ENCODE measurements around the gene ERCC6L2. TPM values are rescaled to one million over a fixed set of nuclear protein-coding genes. Genes with fewer than 3 reads are reported as not detected.

Gene ERCC6L2
- polyA plus RNA-seq, 6 donors from 2014 or later, result 19.5 to 40.7 (median 26.8) TPM

GRCh38 chr9:95980262-95981125 is 105.0 kb downstream of the ERCC6L2 start:
- no peak for DNase-seq
- H3K27ac Mint-ChIP-seq, result no peak overlapping the region
- H3K9me3 Mint-ChIP-seq, result no peaks in the 10 kb centered on the region
- no peak for ATAC-seq (ENCODE audit: low read depth in 2 of 2)
- no peak overlapping the region for H3K4me3 Mint-ChIP-seq
- no peaks in the 10 kb centered on the region for H3K4me1 Mint-ChIP-seq
- H3K36me3 Mint-ChIP-seq, result peaks cover 13 to 46% of the 10 kb centered on the region in 2 donors
- H3K27me3 Mint-ChIP-seq, result no peaks in the 10 kb centered on the region

GRCh38 chr9:95981761-95982390 is 106.4 kb downstream of the ERCC6L2 start:
- Mint-ChIP-seq H3K9me3 (peaks cover 0 to 4% (median 0%) of the 10 kb centered on the region in 7 donors), H3K4me1 (no peaks in the 10 kb centered on the region), H3K36me3 (peaks cover 16 to 56% of the 10 kb centered on the region in 2 donors), H3K27me3 (no peaks in the 10 kb centered on the region), H3K4me3 (no peak overlapping the region), H3K27ac (peak overlapping the region in 2 of 6 donors; percentile 22 to 38)
- ATAC-seq (ENCODE audit: low read depth in 2 of 2), result no peak
- DNase-seq, result no peak

- H3K27me3 Mint-ChIP-seq, result no peaks in the 10 kb centered on the region
- DNase-seq, result no peak
- ATAC-seq (ENCODE audit: low read depth in 2 of 2), result no peak
- peaks cover 0 to 9% (median 2%) of the 10 kb centered on the region in 7 donors for H3K9me3 Mint-ChIP-seq
- H3K36me3 Mint-ChIP-seq, result peaks cover 27 to 44% of the 10 kb centered on the region in 2 donors
- no peak overlapping the region for H3K4me3 Mint-ChIP-seq
- no peaks in the 10 kb centered on the region for H3K4me1 Mint-ChIP-seq
- no peak overlapping the region for H3K27ac Mint-ChIP-seq
Observed at GRCh38 chr9:95985440-95986055, 110.1 kb downstream of the ERCC6L2 start.

GRCh38 chr9:95989297-95989696 is 113.8 kb downstream of the ERCC6L2 start:
- Mint-ChIP-seq H3K4me3 (no peak overlapping the region), H3K27me3 (no peaks in the 10 kb centered on the region), H3K27ac (no peak overlapping the region), H3K9me3 (peaks cover 0 to 9% (median 2%) of the 10 kb centered on the region in 7 donors), H3K4me1 (no peaks in the 10 kb centered on the region), H3K36me3 (peaks cover 27 to 33% of the 10 kb centered on the region in 2 donors)
- no peak for ATAC-seq (ENCODE audit: low read depth in 2 of 2)
- no peak for DNase-seq

GRCh38 chr9:95991326-95991725 is 115.8 kb downstream of the ERCC6L2 start:
- no peak overlapping the region for H3K4me3 Mint-ChIP-seq
- H3K36me3 Mint-ChIP-seq, result peaks cover 20 to 29% of the 10 kb centered on the region in 2 donors
- H3K27ac Mint-ChIP-seq, result no peak overlapping the region
- no peak for DNase-seq
- ATAC-seq (ENCODE audit: low read depth in 2 of 2), result no peak
- peaks cover 0 to 9% (median 2%) of the 10 kb centered on the region in 7 donors for H3K9me3 Mint-ChIP-seq
- H3K4me1 Mint-ChIP-seq, result no peaks in the 10 kb centered on the region
- H3K27me3 Mint-ChIP-seq, result no peaks in the 10 kb centered on the region

GRCh38 chr9:95992536-95992935 is 117.0 kb downstream of the ERCC6L2 start:
- peaks cover 19% of the 10 kb centered on the region in 2 donors for H3K36me3 Mint-ChIP-seq
- no peak for DNase-seq
- H3K27ac Mint-ChIP-seq, result no peak overlapping the region
- no peaks in the 10 kb centered on the region for H3K4me1 Mint-ChIP-seq
- no peaks in the 10 kb centered on the region for H3K9me3 Mint-ChIP-seq
- H3K27me3 Mint-ChIP-seq, result no peaks in the 10 kb centered on the region
- H3K4me3 Mint-ChIP-seq, result no peak overlapping the region
- ATAC-seq (ENCODE audit: low read depth in 2 of 2), result no peak

GRCh38 chr9:95993337-95993736 is 117.8 kb downstream of the ERCC6L2 start:
- no peak overlapping the region for H3K4me3 Mint-ChIP-seq
- H3K4me1 Mint-ChIP-seq, result no peaks in the 10 kb centered on the region
- no peaks in the 10 kb centered on the region for H3K9me3 Mint-ChIP-seq
- peaks cover 15 to 17% of the 10 kb centered on the region in 2 donors for H3K36me3 Mint-ChIP-seq
- no peaks in the 10 kb centered on the region for H3K27me3 Mint-ChIP-seq
- no peak for ATAC-seq (ENCODE audit: low read depth in 2 of 2)
- no peak overlapping the region for H3K27ac Mint-ChIP-seq
- no peak for DNase-seq

GRCh38 chr9:95999390-95999789 is 123.9 kb downstream of the ERCC6L2 start:
- Mint-ChIP-seq H3K4me3 (no peak overlapping the region), H3K4me1 (peaks cover 0 to 2% (median 0%) of the 10 kb centered on the region in 3 donors), H3K27ac (no peak overlapping the region), H3K9me3 (peaks cover 0 to 18% (median 10%) of the 10 kb centered on the region in 7 donors), H3K27me3 (no peaks in the 10 kb centered on the region), H3K36me3 (peaks cover 28 to 40% of the 10 kb centered on the region in 2 donors)
- no peak for DNase-seq
- no peak for ATAC-seq (ENCODE audit: low read depth in 2 of 2)

GRCh38 chr9:96004379-96004778 is 128.9 kb downstream of the ERCC6L2 start:
- H3K27ac Mint-ChIP-seq, result no peak overlapping the region
- H3K36me3 Mint-ChIP-seq, result peaks cover 28 to 29% of the 10 kb centered on the region in 2 donors
- H3K4me1 Mint-ChIP-seq, result peaks cover 0 to 4% (median 2%) of the 10 kb centered on the region in 3 donors
- H3K9me3 Mint-ChIP-seq, result peaks cover 0 to 18% (median 10%) of the 10 kb centered on the region in 7 donors
- DNase-seq (no peak), ATAC-seq (ENCODE audit: low read depth in 2 of 2) (no peak)
- H3K27me3 Mint-ChIP-seq, result no peaks in the 10 kb centered on the region
- no peak overlapping the region for H3K4me3 Mint-ChIP-seq

- H3K4me3 Mint-ChIP-seq, result no peak overlapping the region
- ATAC-seq (ENCODE audit: low read depth in 2 of 2), result no peak
- peaks cover 41 to 43% of the 10 kb centered on the region in 2 donors for H3K36me3 Mint-ChIP-seq
- H3K27ac Mint-ChIP-seq, result no peak overlapping the region
- H3K27me3 Mint-ChIP-seq, result no peaks in the 10 kb centered on the region
- H3K4me1 Mint-ChIP-seq, result peaks cover 0 to 4% (median 2%) of the 10 kb centered on the region in 3 donors
- DNase-seq, result no peak
- peaks cover 0 to 14% (median 12%) of the 10 kb centered on the region in 7 donors for H3K9me3 Mint-ChIP-seq
Observed at GRCh38 chr9:96006296-96006879, 130.9 kb downstream of the ERCC6L2 start.

GRCh38 chr9:96006961-96007360 is 131.5 kb downstream of the ERCC6L2 start:
- peaks cover 0 to 14% (median 11%) of the 10 kb centered on the region in 7 donors for H3K9me3 Mint-ChIP-seq
- H3K27ac Mint-ChIP-seq, result no peak overlapping the region
- peaks cover 0 to 4% (median 2%) of the 10 kb centered on the region in 3 donors for H3K4me1 Mint-ChIP-seq
- no peak for ATAC-seq (ENCODE audit: low read depth in 2 of 2)
- H3K27me3 Mint-ChIP-seq, result no peaks in the 10 kb centered on the region
- DNase-seq, result no peak
- H3K36me3 Mint-ChIP-seq, result peaks cover 44 to 47% of the 10 kb centered on the region in 2 donors
- H3K4me3 Mint-ChIP-seq, result no peak overlapping the region

GRCh38 chr9:96008502-96009222 is 133.2 kb downstream of the ERCC6L2 start:
- H3K9me3 Mint-ChIP-seq, result peaks cover 0 to 4% (median 2%) of the 10 kb centered on the region in 7 donors
- H3K4me1 Mint-ChIP-seq, result peaks cover 0 to 4% (median 0%) of the 10 kb centered on the region in 3 donors
- DNase-seq (no peak), ATAC-seq (ENCODE audit: low read depth in 2 of 2) (no peak)
- H3K27ac Mint-ChIP-seq, result no peak overlapping the region
- no peak overlapping the region for H3K4me3 Mint-ChIP-seq
- H3K36me3 Mint-ChIP-seq, result peaks cover 35 to 37% of the 10 kb centered on the region in 2 donors
- H3K27me3 Mint-ChIP-seq, result no peaks in the 10 kb centered on the region

- Mint-ChIP-seq H3K4me3 (no peak overlapping the region), H3K27ac (no peak overlapping the region), H3K9me3 (peaks cover 0 to 4% (median 2%) of the 10 kb centered on the region in 7 donors), H3K36me3 (peaks cover 38 to 40% of the 10 kb centered on the region in 2 donors), H3K27me3 (no peaks in the 10 kb centered on the region), H3K4me1 (peaks cover 0 to 4% (median 0%) of the 10 kb centered on the region in 3 donors)
- DNase-seq (no peak), ATAC-seq (ENCODE audit: low read depth in 2 of 2) (no peak)
Observed at GRCh38 chr9:96009223-96009602, 133.7 kb downstream of the ERCC6L2 start.
